HepG2 (cell line): ENCODE data around the gene PTPRD.

ENCODE experiments used
- EP300 ChIP-seq, 3 experiments: sonication (generic) in 1 of 3; formaldehyde crosslinking in 1 of 3; IDR thresholded peaks; 2 replicates each; pipeline versions ENCODE4 v1.5.1 to v1.6.1; 2011 to 2020; ENCODE audit warnings: low read depth in 2 of 3, low read length in 2 of 3, borderline replicate concordance in 1 of 3, improper control_type of control experiment in 1 of 3, mild to moderate bottlenecking in 1 of 3, missing genetic modification reagents in 1 of 3, moderate library complexity in 1 of 3
- RARA ChIP-seq: IDR thresholded peaks from 2 replicates; pipeline ENCODE4 v1.6.1; 2016; ENCODE audit warnings: missing genetic modification reagents, missing compliant biosample characterization
- ZNF235 ChIP-seq: sonication (generic); formaldehyde crosslinking; IDR thresholded peaks from 2 replicates; pipeline ENCODE4 v1.8.1; 2023; ENCODE audit warnings: mild to moderate bottlenecking, missing genetic modification reagents, borderline replicate concordance

- TF ChIP-seq RARA (no peak), EP300 (IDR thresholded peaks at IDR 0.05; ENCODE audit: low read depth in 2 of 2, low read length in 2 of 2) (no peak), EP300 (CRISPR knock-in tag; IDR thresholded peaks at IDR 0.05; ENCODE audit: borderline replicate concordance) (no peak), ZNF235 (CRISPR knock-in tag) (no peak)
Measured at GRCh38 chr9:8412327-8412726, 2200.5 kb downstream of the PTPRD start.
